Breast epithelium (tissue), 4 donors: ENCODE results near the gene NUP153. TPM values are rescaled to one million over a fixed set of nuclear protein-coding genes. Genes with fewer than 3 reads are reported as not detected.

ENCODE experiments used
- DNase-seq, 2 donors: peaks; one replicate each; pipeline ENCODE4 v3.0.0-alpha.2; 2019; ENCODE audit warnings: low spot score in 2 of 2
- H3K27ac ChIP-seq, 2 donors: fragments of 200-600 bp; sonication (generic) in 1 of 2; one replicate each; pipeline ENCODE4 v1.5.1; 2016 to 2019; ENCODE audit warnings: mild to moderate bottlenecking in 1 of 2
- H3K27me3 ChIP-seq, 2 donors: fragments of 200-600 bp; sonication (generic) in 1 of 2; one replicate each; pipeline versions ENCODE4 v1.5.1 to v1.6.0; 2017 to 2019; ENCODE audit warnings: control low read depth in 1 of 2, mild to moderate bottlenecking in 1 of 2
- H3K36me3 ChIP-seq: fragments of 200-600 bp; one replicate; pipeline ENCODE4 v1.5.1; 2019
- H3K4me1 ChIP-seq, 2 donors: fragments of 200-600 bp; sonication (generic); one replicate each; pipeline ENCODE4 v1.5.1; 2016 to 2019; ENCODE audit warnings: control low read depth in 1 of 2
- H3K4me3 ChIP-seq, 3 donors: fragments of 200-600 bp; sonication (generic); 1 replicate in 2 of 3; 2 replicates in 1 of 3; pipeline ENCODE4 v1.5.1; 2016 to 2019; ENCODE audit warnings: mild to moderate bottlenecking in 3 of 3, moderate library complexity in 2 of 3
- H3K9me3 ChIP-seq, 2 donors: fragments of 200-600 bp; sonication (generic) in 1 of 2; one replicate each; pipeline ENCODE4 v1.5.1; 2016 to 2019; ENCODE audit warnings: control low read depth in 1 of 2
- CTCF ChIP-seq, 3 donors: fragments of 450-650 bp; IDR thresholded peaks; one replicate each; pipeline ENCODE4 v1.5.1; 2016 to 2017; ENCODE audit warnings: antibody characterized with exemption in 3 of 3, mild to moderate bottlenecking in 3 of 3, moderate library complexity in 3 of 3
- POLR2A ChIP-seq: fragments of 450-650 bp; IDR thresholded peaks from one replicate; pipeline ENCODE4 v1.6.1; 2016; ENCODE audit warnings: antibody characterized with exemption, mild to moderate bottlenecking, moderate library complexity
- POLR2AphosphoS5 ChIP-seq, 3 donors: sonication (generic); formaldehyde crosslinking; IDR thresholded peaks; one replicate each; pipeline ENCODE4 v1.6.1; 2017; ENCODE audit warnings: antibody characterized with exemption in 3 of 3
- intact Hi-C: fragments of 100-400 bp; cut with DNase I; formaldehyde crosslinking; loops from one replicate; pipeline ENCODE4 v1.15.1; 2023; ENCODE audit warnings: low total_unique reads
- total RNA-seq, 3 donors: library from RNA; depleted of rRNA; stranded (reverse); fragments of >200 nt; gene quantifications; one replicate each; pipeline ENCODE4 v1.1.0, GENCODE V29; 2016

The NUP153 gene
- total RNA-seq, 3 donors from 2014 or later: 34.1 to 61.2 (median 38.3) TPM

GRCh38 chr6:17666646-17667045, 40.1 kb downstream of the NUP153 start:
- Histone ChIP-seq H3K36me3 (no peaks in the 10 kb centered on the region), H3K4me3 (no peak overlapping the region), H3K9me3 (no peaks in the 10 kb centered on the region), H3K4me1 (no peaks in the 10 kb centered on the region), H3K27me3 (no peaks in the 10 kb centered on the region), H3K27ac (no peak overlapping the region)
- DNase-seq: no peak
- intact Hi-C loops: no loop called here
- TF ChIP-seq POLR2A (no peak), CTCF (IDR thresholded peaks at IDR 0.05) (no peak), POLR2AphosphoS5 (IDR thresholded peaks at IDR 0.05) (no peak)

DNA sequence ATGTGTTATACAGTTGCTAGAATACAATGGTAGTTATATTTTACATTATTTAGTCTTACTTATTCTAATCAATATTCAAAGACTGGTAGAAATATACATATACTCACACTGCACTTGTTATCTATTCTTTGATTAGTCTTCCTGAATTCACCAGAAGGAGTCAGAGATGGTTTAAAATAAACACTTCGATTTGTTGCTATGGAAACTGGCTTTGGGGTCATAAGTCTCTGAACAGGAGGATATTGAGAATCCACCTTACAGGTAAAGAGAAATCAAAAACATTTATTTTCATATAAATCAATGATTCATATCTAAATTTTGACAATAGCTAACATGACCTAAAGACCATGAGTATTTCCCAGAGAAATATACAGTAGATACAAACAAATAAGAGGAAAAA, 41.6 kb downstream of the NUP153 start:
- Histone ChIP-seq H3K27ac (no peak overlapping the region), H3K27me3 (no peaks in the 10 kb centered on the region), H3K9me3 (no peaks in the 10 kb centered on the region), H3K36me3 (no peaks in the 10 kb centered on the region), H3K4me3 (no peak overlapping the region), H3K4me1 (no peaks in the 10 kb centered on the region)
- intact Hi-C loops: no loop called here
- TF ChIP-seq CTCF (IDR thresholded peaks at IDR 0.05): no peak
- no peak for TF ChIP-seq POLR2AphosphoS5 (IDR thresholded peaks at IDR 0.05)
- no peak for TF ChIP-seq POLR2A
- no peak for DNase-seq

- intact Hi-C loops: no loop called here
- Histone ChIP-seq H3K4me1 (no peaks in the 10 kb centered on the region), H3K4me3 (no peak overlapping the region), H3K27me3 (no peaks in the 10 kb centered on the region), H3K36me3 (no peaks in the 10 kb centered on the region), H3K27ac (no peak overlapping the region), H3K9me3 (no peaks in the 10 kb centered on the region)
- no peak for DNase-seq
- no peak for TF ChIP-seq POLR2AphosphoS5 (IDR thresholded peaks at IDR 0.05)
- TF ChIP-seq CTCF (IDR thresholded peaks at IDR 0.05): no peak
- TF ChIP-seq POLR2A: no peak
Observed at GRCh38 chr6:17663226-17663625, 43.5 kb downstream of the NUP153 start.

DNA sequence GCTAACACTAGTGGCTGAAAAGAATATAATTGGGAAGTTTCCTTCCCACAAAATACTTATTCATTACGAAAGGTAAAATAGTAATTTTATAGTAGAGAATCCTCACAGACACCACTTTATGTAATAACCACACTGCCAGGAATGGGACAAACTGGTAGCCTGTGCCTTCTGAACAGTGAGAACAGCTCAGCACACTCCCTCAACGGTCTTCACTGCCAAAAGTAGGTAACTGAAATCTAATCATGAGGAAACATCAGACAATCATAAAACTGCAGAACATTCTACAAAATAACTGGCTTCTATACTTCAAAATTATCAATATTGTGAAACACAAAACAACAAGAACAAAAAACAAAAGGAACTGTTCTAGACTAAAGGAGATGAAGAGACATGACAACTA, 44.1 kb downstream of the NUP153 start:
- Histone ChIP-seq H3K36me3 (no peaks in the 10 kb centered on the region), H3K27me3 (no peaks in the 10 kb centered on the region), H3K4me1 (no peaks in the 10 kb centered on the region), H3K27ac (no peak overlapping the region), H3K9me3 (no peaks in the 10 kb centered on the region), H3K4me3 (no peak overlapping the region)
- DNase-seq: no peak
- TF ChIP-seq POLR2AphosphoS5 (IDR thresholded peaks at IDR 0.05): no peak
- no peak for TF ChIP-seq POLR2A
- TF ChIP-seq CTCF (IDR thresholded peaks at IDR 0.05): no peak
- intact Hi-C loops: no loop called here

GRCh38 chr6:17656644-17657043, 50.1 kb downstream of the NUP153 start:
- no peak for DNase-seq
- Histone ChIP-seq H3K27me3 (no peaks in the 10 kb centered on the region), H3K36me3 (no peaks in the 10 kb centered on the region), H3K27ac (no peak overlapping the region), H3K4me1 (no peaks in the 10 kb centered on the region), H3K9me3 (no peaks in the 10 kb centered on the region), H3K4me3 (no peak overlapping the region)
- intact Hi-C loops: no loop called here
- TF ChIP-seq POLR2A: no peak
- no peak for TF ChIP-seq POLR2AphosphoS5 (IDR thresholded peaks at IDR 0.05)
- no peak for TF ChIP-seq CTCF (IDR thresholded peaks at IDR 0.05)
